Measurements from ENCODE around the gene ARMC2. TPM values are rescaled to one million over a fixed set of nuclear protein-coding genes. Genes with fewer than 3 reads are reported as not detected.

ARMC2 gene
- polyA plus RNA-seq, 2 donors = 1.0 to 1.1 TPM

- H3K27ac ChIP-seq (ENCODE audit: low read depth in 2 of 2, low read length in 1 of 2) = no peak overlapping the region
- no peaks in the 10 kb centered on the region for H3K9me3 ChIP-seq (ENCODE audit: control insufficient read depth in 2 of 2, insufficient read depth in 1 of 2, low read depth in 1 of 2, low read length in 1 of 2)
- H3K27me3 ChIP-seq (ENCODE audit: control insufficient read depth in 1 of 2, insufficient read depth in 2 of 2, low read length in 2 of 2) = no peaks in the 10 kb centered on the region
- H3K4me1 ChIP-seq (ENCODE audit: control insufficient read depth in 2 of 2, insufficient read depth in 2 of 2, low read length in 1 of 2) = peaks cover 4 to 12% of the 10 kb centered on the region in 2 donors
- WGBS, 2 donors = 66 to 73% methylated on average over 9 of the region's 9 CpGs
- H3K4me3 ChIP-seq (ENCODE audit: low read depth in 1 of 2, low read length in 2 of 2) = no peak overlapping the region
- H3K36me3 ChIP-seq (ENCODE audit: control insufficient read depth in 2 of 2, insufficient read depth in 2 of 2, low read length in 1 of 2) = no peaks in the 10 kb centered on the region
Observed at GRCh38 chr6:108942556-108943492, 94.6 kb downstream of the ARMC2 start.

GRCh38 chr6:108944071-108944470, 95.8 kb downstream of the ARMC2 start:
- H3K4me3 ChIP-seq (ENCODE audit: low read depth in 1 of 2, low read length in 2 of 2) = no peak overlapping the region
- H3K36me3 ChIP-seq (ENCODE audit: control insufficient read depth in 2 of 2, insufficient read depth in 2 of 2, low read length in 1 of 2) = no peaks in the 10 kb centered on the region
- H3K9me3 ChIP-seq (ENCODE audit: control insufficient read depth in 2 of 2, insufficient read depth in 1 of 2, low read depth in 1 of 2, low read length in 1 of 2) = no peaks in the 10 kb centered on the region
- H3K4me1 ChIP-seq (ENCODE audit: control insufficient read depth in 2 of 2, insufficient read depth in 2 of 2, low read length in 1 of 2) = peaks cover 4 to 16% of the 10 kb centered on the region in 2 donors
- 89 to 97% methylated on average over 1 of the region's 1 CpG for WGBS, 2 donors
- H3K27me3 ChIP-seq (ENCODE audit: control insufficient read depth in 1 of 2, insufficient read depth in 2 of 2, low read length in 2 of 2) = no peaks in the 10 kb centered on the region
- peak overlapping the region; percentile 80 to 91 for H3K27ac ChIP-seq (ENCODE audit: low read depth in 2 of 2, low read length in 1 of 2)

GRCh38 chr6:108944707-108945680, 96.8 kb downstream of the ARMC2 start:
- Histone ChIP-seq H3K4me3 (ENCODE audit: low read depth in 1 of 2, low read length in 2 of 2) (no peak overlapping the region), H3K4me1 (ENCODE audit: control insufficient read depth in 2 of 2, insufficient read depth in 2 of 2, low read length in 1 of 2) (peaks cover 4 to 16% of the 10 kb centered on the region in 2 donors)

GRCh38 chr6:108945681-108946159, 97.5 kb downstream of the ARMC2 start:
- Histone ChIP-seq H3K4me1 (ENCODE audit: control insufficient read depth in 2 of 2, insufficient read depth in 2 of 2, low read length in 1 of 2) (peaks cover 4 to 16% of the 10 kb centered on the region in 2 donors), H3K4me3 (ENCODE audit: low read depth in 1 of 2, low read length in 2 of 2) (no peak overlapping the region), H3K36me3 (ENCODE audit: control insufficient read depth in 2 of 2, insufficient read depth in 2 of 2, low read length in 1 of 2) (no peaks in the 10 kb centered on the region), H3K27ac (ENCODE audit: low read depth in 2 of 2, low read length in 1 of 2) (peak overlapping the region; percentile 91), H3K9me3 (ENCODE audit: control insufficient read depth in 2 of 2, insufficient read depth in 1 of 2, low read depth in 1 of 2, low read length in 1 of 2) (no peaks in the 10 kb centered on the region), H3K27me3 (ENCODE audit: control insufficient read depth in 1 of 2, insufficient read depth in 2 of 2, low read length in 2 of 2) (no peaks in the 10 kb centered on the region)
- WGBS, 2 donors = 22 to 36% methylated on average over 10 of the region's 10 CpGs

More at GRCh38 chr6:108944707-108945680, 96.8 kb downstream of the ARMC2 start:
- Histone ChIP-seq H3K27me3 (ENCODE audit: control insufficient read depth in 1 of 2, insufficient read depth in 2 of 2, low read length in 2 of 2) (no peaks in the 10 kb centered on the region), H3K9me3 (ENCODE audit: control insufficient read depth in 2 of 2, insufficient read depth in 1 of 2, low read depth in 1 of 2, low read length in 1 of 2) (no peaks in the 10 kb centered on the region), H3K27ac (ENCODE audit: low read depth in 2 of 2, low read length in 1 of 2) (peak overlapping the region; percentile 91), H3K36me3 (ENCODE audit: control insufficient read depth in 2 of 2, insufficient read depth in 2 of 2, low read length in 1 of 2) (no peaks in the 10 kb centered on the region)
- 32 to 43% methylated on average over 12 of the region's 12 CpGs for WGBS, 2 donors

GRCh38 chr6:108946695-108947094, 98.5 kb downstream of the ARMC2 start:
- WGBS, 2 donors = 37% methylated on average over 3 of the region's 3 CpGs
- peak overlapping the region; percentile 49 to 91 for H3K27ac ChIP-seq (ENCODE audit: low read depth in 2 of 2, low read length in 1 of 2)
- no peaks in the 10 kb centered on the region for H3K27me3 ChIP-seq (ENCODE audit: control insufficient read depth in 1 of 2, insufficient read depth in 2 of 2, low read length in 2 of 2)
- no peaks in the 10 kb centered on the region for H3K36me3 ChIP-seq (ENCODE audit: control insufficient read depth in 2 of 2, insufficient read depth in 2 of 2, low read length in 1 of 2)
- no peak overlapping the region for H3K4me3 ChIP-seq (ENCODE audit: low read depth in 1 of 2, low read length in 2 of 2)
- H3K9me3 ChIP-seq (ENCODE audit: control insufficient read depth in 2 of 2, insufficient read depth in 1 of 2, low read depth in 1 of 2, low read length in 1 of 2) = no peaks in the 10 kb centered on the region
- H3K4me1 ChIP-seq (ENCODE audit: control insufficient read depth in 2 of 2, insufficient read depth in 2 of 2, low read length in 1 of 2) = peaks cover 6 to 16% of the 10 kb centered on the region in 2 donors

GRCh38 chr6:108947114-108947854, 99.1 kb downstream of the ARMC2 start:
- Histone ChIP-seq H3K27ac (ENCODE audit: low read depth in 2 of 2, low read length in 1 of 2) (peak overlapping the region; percentile 49 to 91), H3K36me3 (ENCODE audit: control insufficient read depth in 2 of 2, insufficient read depth in 2 of 2, low read length in 1 of 2) (no peaks in the 10 kb centered on the region), H3K4me1 (ENCODE audit: control insufficient read depth in 2 of 2, insufficient read depth in 2 of 2, low read length in 1 of 2) (peaks cover 6 to 19% of the 10 kb centered on the region in 2 donors), H3K4me3 (ENCODE audit: low read depth in 1 of 2, low read length in 2 of 2) (no peak overlapping the region), H3K27me3 (ENCODE audit: control insufficient read depth in 1 of 2, insufficient read depth in 2 of 2, low read length in 2 of 2) (no peaks in the 10 kb centered on the region), H3K9me3 (ENCODE audit: control insufficient read depth in 2 of 2, insufficient read depth in 1 of 2, low read depth in 1 of 2, low read length in 1 of 2) (no peaks in the 10 kb centered on the region)
- whole genome bisulfite sequencing, 2 donors = 38 to 46% methylated on average over 5 of the region's 5 CpGs

GRCh38 chr6:108948181-108948661, 100.0 kb downstream of the ARMC2 start:
- Histone ChIP-seq H3K36me3 (ENCODE audit: control insufficient read depth in 2 of 2, insufficient read depth in 2 of 2, low read length in 1 of 2) (no peaks in the 10 kb centered on the region), H3K4me1 (ENCODE audit: control insufficient read depth in 2 of 2, insufficient read depth in 2 of 2, low read length in 1 of 2) (peaks cover 6 to 23% of the 10 kb centered on the region in 2 donors), H3K9me3 (ENCODE audit: control insufficient read depth in 2 of 2, insufficient read depth in 1 of 2, low read depth in 1 of 2, low read length in 1 of 2) (no peaks in the 10 kb centered on the region), H3K4me3 (ENCODE audit: low read depth in 1 of 2, low read length in 2 of 2) (no peak overlapping the region), H3K27me3 (ENCODE audit: control insufficient read depth in 1 of 2, insufficient read depth in 2 of 2, low read length in 2 of 2) (no peaks in the 10 kb centered on the region), H3K27ac (ENCODE audit: low read depth in 2 of 2, low read length in 1 of 2) (peak overlapping the region; percentile 56 to 78)
- WGBS, 2 donors = 34 to 45% methylated on average over 7 of the region's 7 CpGs

GRCh38 chr6:108951351-108951953, 103.2 kb downstream of the ARMC2 start:
- peaks cover 6 to 16% of the 10 kb centered on the region in 2 donors for H3K4me1 ChIP-seq (ENCODE audit: control insufficient read depth in 2 of 2, insufficient read depth in 2 of 2, low read length in 1 of 2)
- H3K9me3 ChIP-seq (ENCODE audit: control insufficient read depth in 2 of 2, insufficient read depth in 1 of 2, low read depth in 1 of 2, low read length in 1 of 2) = no peaks in the 10 kb centered on the region
- peak overlapping the region; percentile 40 to 42 for H3K27ac ChIP-seq (ENCODE audit: low read depth in 2 of 2, low read length in 1 of 2)
- 47 to 68% methylated on average over 16 of the region's 16 CpGs for WGBS, 2 donors
- no peak overlapping the region for H3K4me3 ChIP-seq (ENCODE audit: low read depth in 1 of 2, low read length in 2 of 2)
- H3K27me3 ChIP-seq (ENCODE audit: control insufficient read depth in 1 of 2, insufficient read depth in 2 of 2, low read length in 2 of 2) = no peaks in the 10 kb centered on the region
- no peaks in the 10 kb centered on the region for H3K36me3 ChIP-seq (ENCODE audit: control insufficient read depth in 2 of 2, insufficient read depth in 2 of 2, low read length in 1 of 2)

All from esophagus (tissue), 2 donors.